Sigmoid colon (tissue), 4 donors: Measurements from ENCODE around the gene ADD2.

Source experiments
- POLR2A ChIP-seq, 2 donors: fragments of 450-650 bp; IDR thresholded peaks; one replicate each; pipeline ENCODE4 v1.6.1; 2016; ENCODE audit warnings: antibody characterized with exemption in 2 of 2, mild to moderate bottlenecking in 2 of 2, moderate library complexity in 2 of 2
- POLR2AphosphoS5 ChIP-seq, 4 donors: sonication (generic); formaldehyde crosslinking; IDR thresholded peaks; one replicate each; pipeline ENCODE4 v1.6.1; 2017; ENCODE audit warnings: antibody characterized with exemption in 4 of 4
- TF ChIP-seq, protein P1 (sequence below), 4 experiments: fragments of 450-650 bp in 3 of 4; fragments of 200-600 bp in 1 of 4; IDR thresholded peaks; one replicate each; pipeline ENCODE4 v1.5.1; 2016 to 2019; ENCODE audit warnings: antibody characterized with exemption in 4 of 4, mild to moderate bottlenecking in 3 of 4, moderate library complexity in 2 of 4

DNA sequence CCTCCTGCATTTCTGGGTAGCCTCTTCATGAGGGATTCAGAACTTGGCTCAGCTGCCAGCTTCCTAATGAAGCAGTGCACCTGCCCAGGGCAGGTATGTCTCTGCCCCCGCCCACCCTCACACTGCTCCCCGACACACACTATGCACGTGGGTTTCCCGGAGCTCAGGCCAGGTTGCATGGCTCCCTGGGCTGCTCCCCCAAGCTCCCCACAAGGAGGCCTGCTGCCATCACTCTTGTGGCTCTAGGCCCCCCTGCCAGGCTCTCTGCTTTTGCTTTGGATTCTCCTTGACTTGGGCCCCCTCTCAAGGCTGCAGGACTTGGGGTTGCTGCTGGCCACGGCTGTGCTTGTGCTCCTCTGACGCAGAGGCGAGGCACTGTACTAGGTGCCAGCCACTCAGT is 43.6 kb downstream of the ADD2 start:
- TF ChIP-seq, protein P1, sequence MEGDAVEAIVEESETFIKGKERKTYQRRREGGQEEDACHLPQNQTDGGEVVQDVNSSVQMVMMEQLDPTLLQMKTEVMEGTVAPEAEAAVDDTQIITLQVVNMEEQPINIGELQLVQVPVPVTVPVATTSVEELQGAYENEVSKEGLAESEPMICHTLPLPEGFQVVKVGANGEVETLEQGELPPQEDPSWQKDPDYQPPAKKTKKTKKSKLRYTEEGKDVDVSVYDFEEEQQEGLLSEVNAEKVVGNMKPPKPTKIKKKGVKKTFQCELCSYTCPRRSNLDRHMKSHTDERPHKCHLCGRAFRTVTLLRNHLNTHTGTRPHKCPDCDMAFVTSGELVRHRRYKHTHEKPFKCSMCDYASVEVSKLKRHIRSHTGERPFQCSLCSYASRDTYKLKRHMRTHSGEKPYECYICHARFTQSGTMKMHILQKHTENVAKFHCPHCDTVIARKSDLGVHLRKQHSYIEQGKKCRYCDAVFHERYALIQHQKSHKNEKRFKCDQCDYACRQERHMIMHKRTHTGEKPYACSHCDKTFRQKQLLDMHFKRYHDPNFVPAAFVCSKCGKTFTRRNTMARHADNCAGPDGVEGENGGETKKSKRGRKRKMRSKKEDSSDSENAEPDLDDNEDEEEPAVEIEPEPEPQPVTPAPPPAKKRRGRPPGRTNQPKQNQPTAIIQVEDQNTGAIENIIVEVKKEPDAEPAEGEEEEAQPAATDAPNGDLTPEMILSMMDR (IDR thresholded peaks at IDR 0.05) = no peak
- TF ChIP-seq POLR2A (IDR thresholded peaks at IDR 0.05) = no peak
- TF ChIP-seq POLR2AphosphoS5 (IDR thresholded peaks at IDR 0.05) = no peak
